MCF 10A (cell line): ENCODE data around the gene MYO1E. TPM values are rescaled to one million over a fixed set of nuclear protein-coding genes. Genes with fewer than 3 reads are reported as not detected.

Experiments used
- BruUV-seq: library from RNA; stranded (reverse); fragments of 400-500 nt; replicated peaks from 2 replicates; lab custom pipeline; 2021; lab: Mats Ljungman, UMichigan
- CTCF ChIA-PET: fragments of 300-600 bp; sonication (Branson Sonifier 250); formaldehyde crosslinking; extraction: SDS; loops from one replicate; lab custom pipeline; 2021; ENCODE audit warnings: antibody characterized with exemption, inconsistent platforms; lab: Yijun Ruan, JAX
- POLR2A ChIA-PET: fragments of 300-600, 350-650 bp; sonication (Branson Sonifier 250); formaldehyde crosslinking; extraction: SDS; loops from one replicate; lab custom pipeline; 2020; ENCODE audit warnings: antibody characterized with exemption, inconsistent platforms; lab: Yijun Ruan, JAX
- DNase-seq: peaks from one replicate; pipeline ENCODE4 v3.0.0-alpha.2; 2018; ENCODE audit not compliant: unreplicated experiment
- H3K27ac Mint-ChIP-seq: one replicate; pipeline ENCODE4 v1.8.0; 2022; ENCODE audit warnings: mild to moderate bottlenecking, low read depth, mixed read lengths; ENCODE audit not compliant: unreplicated experiment
- H3K27me3 Mint-ChIP-seq: one replicate; pipeline ENCODE4 v1.8.0; 2022; ENCODE audit warnings: mixed read lengths; ENCODE audit not compliant: insufficient read depth, unreplicated experiment
- H3K36me3 Mint-ChIP-seq: one replicate; pipeline ENCODE4 v1.8.0; 2022; ENCODE audit warnings: mild to moderate bottlenecking, moderate library complexity, mixed read lengths; ENCODE audit not compliant: insufficient read depth, unreplicated experiment
- H3K4me1 Mint-ChIP-seq: one replicate; pipeline ENCODE4 v1.8.0; 2022; ENCODE audit warnings: mixed read lengths; ENCODE audit not compliant: insufficient read depth, unreplicated experiment
- H3K4me3 Mint-ChIP-seq: one replicate; pipeline ENCODE4 v1.8.0; 2022; ENCODE audit warnings: mild to moderate bottlenecking, moderate library complexity, mixed read lengths; ENCODE audit not compliant: unreplicated experiment
- H3K9me3 Mint-ChIP-seq: one replicate; pipeline ENCODE4 v1.8.0; 2022; ENCODE audit warnings: mixed read lengths; ENCODE audit not compliant: unreplicated experiment
- CTCF ChIP-seq: fragments of 200-600 bp; IDR thresholded peaks from one replicate; pipeline ENCODE4 v1.8.0; 2022; ENCODE audit warnings: antibody characterized with exemption, mild to moderate bottlenecking; ENCODE audit not compliant: unreplicated experiment
- intact Hi-C: fragments of 100-400 bp; cut with micrococcal nuclease; formaldehyde crosslinking; loops from 2 replicates; pipeline ENCODE4 v1.14.1; 2022
- total RNA-seq: library from RNA; stranded (reverse); gene quantifications from 2 replicates; pipeline ENCODE4 v1.2.3, GENCODE V29; 2022

MYO1E gene
- total RNA-seq, 1 experiment from 2014 or later: 121 TPM

- H3K9me3 Mint-ChIP-seq: no peaks in the 10 kb centered on the region
- intact Hi-C loops: no loop called here
- DNase-seq: no peak
- no TSS peak for BruUV-seq
- H3K4me1 Mint-ChIP-seq: peaks cover 28% of the 10 kb centered on the region
- CTCF ChIA-PET: interaction anchor here (1.1 to 1.3 kb wide), 2 partner anchors 14 to 52 kb away, joined by 3 read pairs; no protein-coding TSS in a partner anchor
- H3K27ac Mint-ChIP-seq: no peak overlapping the region
- H3K36me3 Mint-ChIP-seq: no peaks in the 10 kb centered on the region
- POLR2A ChIA-PET: interaction anchor here (1.4 kb wide), 1 partner anchor 38 kb away, joined by 3 read pairs; the partner anchor contains the start of gene MYO1E
- no peak overlapping the region for H3K4me3 Mint-ChIP-seq
- no peak for TF ChIP-seq CTCF
- no peaks in the 10 kb centered on the region for H3K27me3 Mint-ChIP-seq
These were observed 37.4 kb downstream of the MYO1E start for GRCh38 chr15:59335207-59335786.

DNA sequence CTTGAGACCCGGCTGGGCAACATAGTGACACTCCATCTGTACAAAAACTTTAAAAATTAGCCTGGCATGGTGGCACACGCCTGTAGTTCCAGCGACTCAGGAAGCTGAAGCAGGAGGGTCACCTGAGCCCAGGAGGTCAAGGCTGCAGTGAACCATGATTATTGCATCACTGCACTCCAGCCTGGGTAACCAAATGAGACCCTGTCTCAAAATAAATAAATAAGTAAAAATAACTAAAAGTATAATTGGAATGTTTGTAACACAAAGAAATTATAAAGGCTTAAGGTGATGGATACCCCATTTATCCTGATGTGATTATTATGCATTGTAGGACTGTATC is 38.6 kb downstream of the MYO1E start:
- Mint-ChIP-seq H3K4me1 (peaks cover 16% of the 10 kb centered on the region), H3K36me3 (no peaks in the 10 kb centered on the region), H3K27ac (peak overlapping the region; percentile 43), H3K4me3 (no peak overlapping the region), H3K9me3 (no peaks in the 10 kb centered on the region), H3K27me3 (no peaks in the 10 kb centered on the region)
- intact Hi-C loops: no loop called here
- no peak for TF ChIP-seq CTCF
- no peak for DNase-seq
- POLR2A ChIA-PET: no interaction called here
- CTCF ChIA-PET: interaction anchor here (0.7 to 1.3 kb wide), 3 partner anchors 49 to 1522 kb away, joined by 3 read pairs; no protein-coding TSS in a partner anchor
- BruUV-seq: no TSS peak

GRCh38 chr15:59333401-59334075 is 39.1 kb downstream of the MYO1E start:
- no TSS peak for BruUV-seq
- Mint-ChIP-seq H3K4me3 (no peak overlapping the region), H3K27ac (peak overlapping the region; percentile 43), H3K9me3 (no peaks in the 10 kb centered on the region), H3K36me3 (no peaks in the 10 kb centered on the region), H3K4me1 (peaks cover 15% of the 10 kb centered on the region), H3K27me3 (no peaks in the 10 kb centered on the region)
- no peak for DNase-seq
- ChIA-PET CTCF (interaction anchor here (0.6 to 1.3 kb wide), 5 partner anchors 23 to 1522 kb away, joined by 3 to 4 read pairs (median 3); no protein-coding TSS in a partner anchor), POLR2A (interaction anchor here (1.0 kb wide), 1 partner anchor 8 kb away, joined by 3 read pairs; no protein-coding TSS in a partner anchor)
- no peak for TF ChIP-seq CTCF
- intact Hi-C loops: no loop called here

DNA sequence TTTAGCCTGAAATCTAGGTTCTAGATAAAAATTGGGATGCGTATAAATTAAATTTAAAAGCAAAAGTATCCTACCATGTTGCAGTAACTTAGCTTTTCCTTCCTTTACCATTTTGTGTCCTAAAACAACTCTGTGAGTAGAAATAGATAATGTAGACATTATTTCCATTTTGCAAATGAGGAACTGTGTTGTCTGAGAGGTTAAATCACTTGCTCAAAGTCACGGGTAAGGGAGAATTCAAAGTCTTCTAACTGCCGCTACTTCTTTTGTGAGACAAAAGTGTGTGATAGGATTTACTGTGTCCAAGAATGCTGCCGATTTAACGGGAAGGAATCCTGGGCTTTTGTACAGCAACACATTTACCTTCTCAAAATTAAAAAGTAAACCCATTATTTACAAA is 40.7 kb downstream of the MYO1E start:
- DNase-seq: no peak
- no peak for TF ChIP-seq CTCF
- BruUV-seq: no TSS peak
- intact Hi-C loops: no loop called here
- H3K27me3 Mint-ChIP-seq: no peaks in the 10 kb centered on the region
- CTCF ChIA-PET: interaction anchor here (0.6 kb wide), 1 partner anchor 86 kb away, joined by 3 read pairs; no protein-coding TSS in a partner anchor
- no peaks in the 10 kb centered on the region for H3K9me3 Mint-ChIP-seq
- H3K27ac Mint-ChIP-seq: no peak overlapping the region
- H3K36me3 Mint-ChIP-seq: no peaks in the 10 kb centered on the region
- H3K4me3 Mint-ChIP-seq: no peak overlapping the region
- POLR2A ChIA-PET: interaction anchor here (1.0 kb wide), 1 partner anchor 41 kb away, joined by 4 read pairs; the partner anchor contains the start of gene MYO1E
- H3K4me1 Mint-ChIP-seq: peaks cover 15% of the 10 kb centered on the region
